Muscle of leg (tissue), 11 donors: Measurements from ENCODE around the gene CLK3. TPM values are rescaled to one million over a fixed set of nuclear protein-coding genes. Genes with fewer than 3 reads are reported as not detected.

Experiments used
- DNase-seq: peaks from one replicate; pipeline ENCODE4 v3.0.0; 2013
- H3K27ac ChIP-seq: one replicate; pipeline ENCODE4 v1.5.1; 2013; ENCODE audit warnings: mild to moderate bottlenecking, low read length, control low read depth
- H3K27me3 ChIP-seq: one replicate; pipeline ENCODE4 v1.6.1; 2013; ENCODE audit warnings: low read length; ENCODE audit not compliant: control insufficient read depth, insufficient read depth
- H3K36me3 ChIP-seq: one replicate; pipeline ENCODE4 v1.6.1; 2013; ENCODE audit warnings: low read length; ENCODE audit not compliant: control insufficient read depth, insufficient read depth
- H3K4me1 ChIP-seq: one replicate; pipeline ENCODE4 v1.6.1; 2013; ENCODE audit warnings: low read length; ENCODE audit not compliant: control insufficient read depth, insufficient read depth
- H3K4me3 ChIP-seq: one replicate; pipeline ENCODE4 v1.5.1; 2013; ENCODE audit warnings: low read length, control low read depth
- H3K9me3 ChIP-seq: replicated peaks from 2 replicates; pipeline ENCODE4 v1.6.1; 2013; ENCODE audit warnings: low read depth, low read length; ENCODE audit not compliant: control insufficient read depth
- WGBS: methylation state at CpG from one replicate; pipeline ENCODE4 v1.1.5; 2013; ENCODE audit warnings: missing lambda C conversion rate; ENCODE audit not compliant: insufficient coverage; 5-methylcytosine and 5-hydroxymethylcytosine counted together
- polyA plus RNA-seq, 8 donors: library from polyadenylated mRNA; unstranded; fragments of 120-200 nt; gene quantifications; one replicate each; pipeline versions ENCODE4 v1.2.1 to v1.2.3, GENCODE V29; 2013; ENCODE audit warnings: inconsistent platforms in 1 of 8, low replicate concordance in 1 of 8; ENCODE audit not compliant: insufficient read length in 8 of 8, insufficient read depth in 1 of 8
- total RNA-seq: library from RNA; stranded (reverse); fragments of 120-200 nt; gene quantifications from one replicate; pipeline ENCODE4 v1.2.4, GENCODE V29; 2013

CLK3 gene
- total and polyA plus RNA-seq, 9 donors: 31.9 to 53.0 (median 46.0) TPM

DNA sequence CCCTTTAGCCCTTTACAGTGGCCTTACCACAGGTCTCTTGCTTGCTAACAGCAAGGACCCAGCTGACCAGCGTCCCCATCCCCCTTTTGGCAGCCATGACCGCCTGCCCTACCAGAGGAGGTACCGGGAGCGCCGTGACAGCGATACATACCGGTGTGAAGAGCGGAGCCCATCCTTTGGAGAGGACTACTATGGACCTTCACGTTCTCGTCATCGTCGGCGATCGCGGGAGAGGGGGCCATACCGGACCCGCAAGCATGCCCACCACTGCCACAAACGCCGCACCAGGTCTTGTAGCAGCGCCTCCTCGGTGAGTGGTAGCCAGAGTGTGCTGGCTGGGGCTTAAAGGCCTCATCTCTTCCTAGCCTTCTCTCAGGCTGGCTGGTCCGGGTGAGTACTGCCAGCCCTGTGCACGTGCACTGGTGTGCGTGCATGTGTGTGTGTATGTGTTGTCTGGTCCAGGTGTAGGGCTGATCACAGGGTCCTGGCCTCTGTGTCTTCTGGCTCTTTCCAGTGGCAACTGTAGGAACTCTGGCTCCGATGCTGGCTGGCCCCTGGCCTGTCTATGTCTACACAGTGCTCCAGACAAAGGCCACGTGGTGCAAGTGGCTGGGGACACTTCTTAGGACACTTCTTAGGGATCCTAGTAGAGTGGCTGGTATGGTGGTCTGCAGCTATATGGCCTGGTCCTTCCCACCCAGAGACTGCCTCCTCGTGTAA, 4.4 kb downstream of the CLK3 start:
- peaks cover 22% of the 10 kb centered on the region for H3K4me1 ChIP-seq

DNA sequence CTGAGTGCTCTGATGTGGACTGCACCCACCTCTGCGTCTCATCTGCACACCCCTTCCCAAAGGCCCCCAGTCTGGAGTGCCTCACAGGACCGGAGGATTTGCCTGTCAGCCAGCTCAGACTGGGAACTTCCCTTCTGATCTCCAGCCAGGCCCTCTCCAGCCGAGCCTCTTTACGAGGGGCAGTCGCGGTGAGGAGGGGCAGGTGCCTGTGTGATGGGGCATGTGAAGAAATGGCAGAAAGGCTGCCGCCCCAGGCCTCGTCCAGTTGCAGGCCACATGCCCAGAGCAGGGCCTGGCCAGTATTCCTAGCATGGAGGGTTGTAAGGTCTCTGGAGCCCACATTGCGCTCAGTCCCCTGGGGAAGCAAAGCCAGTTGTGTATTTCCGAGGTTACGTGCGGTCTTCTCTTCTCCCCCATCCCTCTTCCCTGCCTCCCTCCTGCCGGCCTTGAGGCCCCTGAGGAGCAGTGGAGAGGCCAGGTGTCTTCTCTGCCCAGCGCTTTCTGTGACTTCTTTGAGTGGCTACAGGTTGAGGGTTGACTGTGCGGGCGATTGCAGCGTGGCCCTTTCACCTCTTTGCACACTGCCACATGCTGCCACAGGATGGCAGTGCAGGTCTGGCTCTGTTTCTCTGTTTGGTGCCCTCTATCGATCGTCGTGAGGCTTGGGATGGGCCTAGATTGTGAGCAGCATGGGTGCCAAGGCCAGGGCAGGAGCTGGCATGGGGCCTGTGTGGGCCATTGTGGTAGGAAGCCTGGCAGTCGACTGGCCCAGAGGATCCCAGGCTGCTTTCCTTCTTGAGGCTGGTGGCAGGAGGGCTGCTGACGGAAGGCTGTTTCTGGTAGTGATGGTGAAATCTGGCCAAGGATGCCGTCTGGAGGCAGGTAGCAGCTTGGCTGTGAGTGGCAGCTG, 5.3 kb downstream of the CLK3 start:
- Histone ChIP-seq H3K9me3 (no peaks in the 10 kb centered on the region), H3K36me3 (peaks cover 83% of the 10 kb centered on the region), H3K4me1 (peaks cover 22% of the 10 kb centered on the region), H3K4me3 (no peak overlapping the region), H3K27ac (no peak overlapping the region), H3K27me3 (no peaks in the 10 kb centered on the region)
- WGBS: 48% methylated on average over 16 of the region's 23 CpGs
- peak; percentile 54 for DNase-seq

More for the DNA sequence above, 4.4 kb downstream of the CLK3 start:
- peaks cover 75% of the 10 kb centered on the region for H3K36me3 ChIP-seq
- no peaks in the 10 kb centered on the region for H3K9me3 ChIP-seq
- no peaks in the 10 kb centered on the region for H3K27me3 ChIP-seq
- no peak overlapping the region for H3K4me3 ChIP-seq
- 92% methylated on average over 21 of the region's 27 CpGs for WGBS
- no peak for DNase-seq
- H3K27ac ChIP-seq: no peak overlapping the region

DNA sequence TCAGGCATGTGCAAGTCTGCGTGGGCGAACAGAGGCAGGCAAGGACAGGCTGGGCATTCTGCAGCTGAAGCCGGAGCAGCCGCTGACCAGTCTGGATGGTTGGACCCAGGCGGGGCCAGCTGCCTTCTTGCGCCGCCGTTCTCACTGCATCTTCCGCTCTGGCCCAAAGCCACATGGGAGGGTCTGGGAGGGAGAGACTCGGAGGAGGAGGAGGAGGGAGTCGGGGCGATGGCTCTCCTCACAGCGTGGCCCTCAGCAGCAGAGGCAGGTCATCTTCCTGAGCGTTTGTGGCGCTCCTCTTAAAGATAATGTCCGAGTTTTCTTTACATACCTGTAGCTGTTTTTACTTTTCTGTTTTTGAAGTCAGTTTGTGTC, 5.9 kb downstream of the CLK3 start:
- H3K4me1 ChIP-seq: peaks cover 19% of the 10 kb centered on the region
- no peaks in the 10 kb centered on the region for H3K9me3 ChIP-seq
- DNase-seq: no peak
- 58% methylated on average over 7 of the region's 16 CpGs for WGBS
- no peaks in the 10 kb centered on the region for H3K27me3 ChIP-seq
- peaks cover 89% of the 10 kb centered on the region for H3K36me3 ChIP-seq
- no peak overlapping the region for H3K4me3 ChIP-seq
- no peak overlapping the region for H3K27ac ChIP-seq

DNA sequence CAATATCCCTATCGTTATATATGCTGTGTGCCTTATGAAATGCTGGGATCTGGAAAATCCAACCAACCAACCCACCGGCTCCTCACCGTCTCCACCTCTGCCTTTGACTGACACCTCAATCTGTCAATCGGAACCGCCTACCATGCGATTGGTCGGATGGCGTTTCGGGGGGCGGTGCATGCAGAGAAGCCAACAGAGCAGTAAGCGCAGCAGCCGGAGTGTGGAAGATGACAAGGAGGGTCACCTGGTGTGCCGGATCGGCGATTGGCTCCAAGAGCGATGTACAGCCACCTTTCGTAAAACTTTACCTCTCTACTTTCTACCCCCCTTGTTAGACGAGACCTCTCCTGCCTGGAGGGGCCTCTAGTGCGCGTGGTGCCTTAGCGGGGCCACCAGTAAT, 6.3 kb downstream of the CLK3 start:
- WGBS: 82% methylated on average over 11 of the region's 21 CpGs
- no peak for DNase-seq
- peaks cover 15% of the 10 kb centered on the region for H3K4me1 ChIP-seq

DNA sequence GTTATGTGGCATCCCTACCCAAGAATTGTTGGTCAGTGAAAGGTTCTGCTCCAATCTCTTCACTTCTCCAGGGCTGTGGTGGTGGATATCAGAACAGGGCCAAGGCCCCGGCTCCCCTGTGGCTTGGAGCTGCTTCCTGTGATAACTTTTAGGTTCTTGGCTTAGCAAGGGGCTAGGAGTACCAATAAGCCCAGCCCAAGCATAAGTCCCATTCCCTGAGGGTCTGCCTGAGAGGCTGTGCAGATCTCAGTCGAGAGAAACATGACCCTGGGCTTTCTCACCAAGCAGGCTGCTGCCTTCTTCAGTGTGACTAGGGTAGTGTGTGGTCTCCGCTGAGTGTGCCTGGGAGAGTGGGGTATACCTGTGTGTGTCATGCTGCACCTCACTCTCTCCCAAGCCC, 7.1 kb downstream of the CLK3 start:
- no peak for DNase-seq
- Histone ChIP-seq H3K4me1 (peaks cover 7% of the 10 kb centered on the region), H3K27ac (no peak overlapping the region), H3K4me3 (no peak overlapping the region), H3K36me3 (peaks cover 94% of the 10 kb centered on the region), H3K27me3 (no peaks in the 10 kb centered on the region), H3K9me3 (no peaks in the 10 kb centered on the region)
- WGBS: no CpG with 5 or more reads among the region's 3 CpGs

More for the DNA sequence above, 6.3 kb downstream of the CLK3 start:
- no peaks in the 10 kb centered on the region for H3K27me3 ChIP-seq
- H3K4me3 ChIP-seq: no peak overlapping the region
- H3K9me3 ChIP-seq: no peaks in the 10 kb centered on the region
- H3K36me3 ChIP-seq: peaks cover 92% of the 10 kb centered on the region
- no peak overlapping the region for H3K27ac ChIP-seq

DNA sequence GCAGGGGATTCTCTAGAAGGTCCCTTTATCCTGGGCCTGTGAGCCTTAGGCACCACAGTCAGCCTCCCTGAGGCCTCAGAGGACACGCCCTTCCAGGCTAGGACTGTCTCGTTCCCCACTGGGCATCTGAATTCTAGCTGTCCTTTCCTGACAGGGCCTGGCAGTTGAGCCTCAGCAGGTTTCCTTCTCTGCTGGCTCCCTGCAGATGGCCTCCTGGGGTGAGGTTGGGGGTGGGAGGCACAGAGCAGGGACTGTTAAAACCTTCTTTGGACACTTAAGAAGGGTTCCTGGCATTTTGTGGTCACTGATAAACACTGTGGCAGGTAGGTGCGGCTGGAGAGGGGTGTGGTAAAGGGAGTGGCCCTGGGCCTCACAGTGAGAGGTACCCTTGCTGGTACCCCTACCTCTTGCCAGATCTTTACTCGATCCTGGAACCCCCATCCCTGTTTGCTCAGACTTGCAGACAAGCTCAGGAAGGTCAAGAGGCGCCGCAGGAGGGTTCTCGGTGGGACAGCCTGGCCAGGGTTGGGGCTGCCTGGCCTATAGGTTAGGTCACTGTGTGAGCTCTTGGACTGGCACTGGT, 8.5 kb downstream of the CLK3 start:
- H3K4me1 ChIP-seq: no peaks in the 10 kb centered on the region
- 82% methylated on average over 3 of the region's 7 CpGs for WGBS
- no peak overlapping the region for H3K27ac ChIP-seq
- no peaks in the 10 kb centered on the region for H3K27me3 ChIP-seq
- H3K36me3 ChIP-seq: peaks cover 100% of the 10 kb centered on the region
- H3K4me3 ChIP-seq: no peak overlapping the region
- no peak for DNase-seq
- no peaks in the 10 kb centered on the region for H3K9me3 ChIP-seq

DNA sequence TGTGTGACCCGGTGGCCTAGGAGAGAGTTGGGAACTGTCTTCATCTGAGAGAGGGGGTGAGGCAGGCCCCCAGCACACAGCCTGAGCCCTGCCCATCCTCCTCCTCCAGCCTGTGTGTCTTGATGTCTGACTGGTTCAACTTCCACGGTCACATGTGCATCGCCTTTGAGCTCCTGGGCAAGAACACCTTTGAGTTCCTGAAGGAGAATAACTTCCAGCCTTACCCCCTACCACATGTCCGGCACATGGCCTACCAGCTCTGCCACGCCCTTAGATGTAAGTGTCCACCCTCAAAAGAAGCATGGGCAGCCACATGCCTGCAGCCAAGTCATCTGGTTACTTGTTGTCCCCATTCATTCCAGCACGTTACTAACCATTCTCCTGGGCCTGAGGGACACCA, 10.1 kb downstream of the CLK3 start:
- DNase-seq: no peak
- H3K27ac ChIP-seq: no peak overlapping the region
- H3K36me3 ChIP-seq: peaks cover 99% of the 10 kb centered on the region
- H3K27me3 ChIP-seq: no peaks in the 10 kb centered on the region
- H3K4me1 ChIP-seq: no peaks in the 10 kb centered on the region
- H3K4me3 ChIP-seq: no peak overlapping the region
- WGBS: 58% methylated on average over 2 of the region's 6 CpGs
- H3K9me3 ChIP-seq: no peaks in the 10 kb centered on the region

DNA sequence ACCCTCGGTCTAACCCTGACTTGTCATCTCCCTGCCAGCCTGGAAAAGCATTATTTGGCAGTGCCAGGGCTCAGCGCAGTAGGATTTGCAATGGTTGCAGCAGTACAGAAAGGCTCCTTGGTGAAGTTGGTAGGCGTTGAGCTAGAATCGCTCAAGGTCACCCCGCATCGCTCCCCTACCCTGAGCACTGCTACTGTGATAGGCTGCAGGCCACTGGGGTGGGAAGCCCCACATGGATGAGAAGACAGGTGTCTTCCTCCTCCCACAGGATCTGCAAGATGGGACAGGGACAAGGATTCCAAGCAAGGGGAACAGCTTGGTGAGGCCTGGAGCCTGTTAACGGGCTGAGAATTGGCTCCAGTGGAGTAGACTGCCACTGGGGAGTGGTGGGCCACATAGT, 10.7 kb downstream of the CLK3 start:
- H3K4me3 ChIP-seq: no peak overlapping the region
- H3K27ac ChIP-seq: no peak overlapping the region
- WGBS: 89% methylated on average over 5 of the region's 7 CpGs
- no peaks in the 10 kb centered on the region for H3K4me1 ChIP-seq
- peaks cover 99% of the 10 kb centered on the region for H3K36me3 ChIP-seq
- no peaks in the 10 kb centered on the region for H3K27me3 ChIP-seq
- H3K9me3 ChIP-seq: no peaks in the 10 kb centered on the region
- no peak for DNase-seq

DNA sequence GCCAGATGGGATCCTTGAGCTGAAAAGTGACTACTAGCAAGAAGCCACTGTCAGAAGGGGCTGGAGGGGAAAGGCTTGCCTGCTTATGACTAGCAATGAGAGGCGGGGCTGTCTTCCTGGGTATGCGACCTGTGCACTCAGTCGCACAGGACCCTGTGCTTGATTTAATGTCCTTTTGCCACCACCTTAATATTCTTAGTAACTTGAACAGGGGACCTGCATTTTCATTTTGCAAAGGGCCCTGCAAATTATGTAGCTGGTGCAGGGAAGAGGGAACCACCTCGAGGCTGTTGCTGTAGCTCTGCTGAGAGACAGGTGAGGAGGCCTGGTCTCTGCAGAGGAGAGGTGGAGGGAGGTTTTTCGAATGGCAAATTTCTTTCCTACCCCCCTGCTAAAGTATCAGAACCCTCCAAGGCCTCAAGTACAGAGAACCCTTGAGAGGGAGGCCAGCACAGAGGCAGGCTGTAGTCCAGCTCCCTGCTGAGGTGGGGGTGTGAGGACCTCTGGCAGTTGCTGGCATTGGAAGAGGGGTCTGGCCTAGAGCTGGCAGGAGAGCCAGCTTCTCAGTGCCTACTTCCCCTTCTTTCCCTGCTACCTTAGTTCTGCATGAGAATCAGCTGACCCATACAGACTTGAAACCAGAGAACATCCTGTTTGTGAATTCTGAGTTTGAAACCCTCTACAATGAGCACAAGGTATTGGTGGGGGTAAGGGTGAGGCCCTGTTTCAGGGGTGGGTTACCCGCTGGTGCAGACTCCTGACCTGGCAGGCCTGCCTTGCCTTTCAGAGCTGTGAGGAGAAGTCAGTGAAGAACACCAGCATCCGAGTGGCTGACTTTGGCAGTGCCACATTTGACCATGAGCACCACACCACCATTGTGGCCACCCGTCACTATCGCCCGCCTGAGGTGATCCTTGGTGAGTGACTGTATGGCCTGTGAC, 11.4 kb downstream of the CLK3 start:
- Histone ChIP-seq H3K27me3 (no peaks in the 10 kb centered on the region), H3K4me1 (no peaks in the 10 kb centered on the region), H3K9me3 (no peaks in the 10 kb centered on the region), H3K36me3 (peaks cover 97% of the 10 kb centered on the region), H3K27ac (no peak overlapping the region), H3K4me3 (no peak overlapping the region)
- whole genome bisulfite sequencing: no CpG with 5 or more reads among the region's 10 CpGs
- no peak for DNase-seq
